ENCODE data around the gene KATNB1.
A peak's percentile ranks its signal among the peaks of the same experiment; 100 is the strongest.

Gene KATNB1

DNA sequence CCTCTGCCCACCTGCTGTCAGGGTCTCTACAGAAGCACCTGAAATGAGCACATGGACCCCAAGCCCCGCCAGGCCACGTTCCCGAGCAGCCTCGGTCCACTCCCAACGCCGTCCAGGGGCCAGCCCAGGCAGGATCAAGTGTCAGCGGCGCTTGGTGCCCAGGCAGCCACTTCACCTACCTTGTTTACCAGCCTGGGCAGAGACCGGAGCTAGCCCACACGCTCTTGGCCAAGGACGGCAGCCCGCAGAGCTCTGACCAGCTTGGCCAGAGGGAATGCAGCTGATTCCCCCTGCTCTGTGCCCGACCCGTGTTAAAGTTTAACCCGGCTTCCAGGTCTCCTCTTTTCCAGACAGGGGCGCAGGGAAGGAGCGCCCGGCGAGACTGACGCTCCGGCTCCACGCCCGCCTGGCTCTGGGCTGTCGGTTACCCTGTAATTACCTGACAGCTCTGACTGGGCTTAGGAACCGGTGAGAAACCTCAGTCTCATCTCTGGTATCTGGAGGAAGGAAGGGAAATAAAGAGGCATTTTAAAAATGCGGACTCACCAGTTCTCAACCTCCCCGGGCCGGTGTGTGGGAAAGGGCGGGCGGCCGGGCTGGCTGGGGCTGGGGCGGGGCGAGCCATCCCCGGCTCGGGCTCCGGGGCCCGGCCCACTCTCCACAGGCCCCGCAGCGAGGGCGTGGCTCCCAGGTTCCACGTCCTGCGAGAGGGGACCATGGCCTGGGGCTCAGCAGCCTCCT, 62.1 kb downstream of the KATNB1 start:
- DNase-seq: no peak

DNA sequence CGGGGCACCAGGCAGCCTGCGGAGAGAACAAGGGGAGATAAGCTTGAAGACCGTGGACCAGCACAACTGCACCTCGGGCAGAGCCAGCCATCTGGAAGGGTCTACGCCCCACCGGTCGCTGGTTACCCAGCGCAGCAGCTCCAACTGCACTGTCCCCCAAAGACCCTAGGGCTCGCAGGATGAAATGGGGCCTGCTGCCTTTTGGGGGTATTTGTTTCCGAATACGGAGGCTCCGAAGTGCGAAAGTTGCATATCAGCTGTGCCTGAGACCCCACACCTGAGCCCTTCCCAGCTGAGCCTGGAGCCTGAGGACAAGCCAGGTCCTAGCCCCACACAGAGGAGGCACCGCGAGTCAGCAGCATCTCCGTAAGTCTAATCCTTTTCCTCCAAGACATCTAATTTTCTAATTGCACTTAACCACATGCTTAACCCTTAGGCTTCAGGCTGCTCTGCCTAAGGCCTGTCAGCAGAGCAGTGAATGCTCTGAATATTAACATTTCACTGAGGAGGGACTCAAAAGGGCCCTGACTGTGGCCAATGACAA, 62.8 kb downstream of the KATNB1 start:
- DNase-seq: no peak

DNA sequence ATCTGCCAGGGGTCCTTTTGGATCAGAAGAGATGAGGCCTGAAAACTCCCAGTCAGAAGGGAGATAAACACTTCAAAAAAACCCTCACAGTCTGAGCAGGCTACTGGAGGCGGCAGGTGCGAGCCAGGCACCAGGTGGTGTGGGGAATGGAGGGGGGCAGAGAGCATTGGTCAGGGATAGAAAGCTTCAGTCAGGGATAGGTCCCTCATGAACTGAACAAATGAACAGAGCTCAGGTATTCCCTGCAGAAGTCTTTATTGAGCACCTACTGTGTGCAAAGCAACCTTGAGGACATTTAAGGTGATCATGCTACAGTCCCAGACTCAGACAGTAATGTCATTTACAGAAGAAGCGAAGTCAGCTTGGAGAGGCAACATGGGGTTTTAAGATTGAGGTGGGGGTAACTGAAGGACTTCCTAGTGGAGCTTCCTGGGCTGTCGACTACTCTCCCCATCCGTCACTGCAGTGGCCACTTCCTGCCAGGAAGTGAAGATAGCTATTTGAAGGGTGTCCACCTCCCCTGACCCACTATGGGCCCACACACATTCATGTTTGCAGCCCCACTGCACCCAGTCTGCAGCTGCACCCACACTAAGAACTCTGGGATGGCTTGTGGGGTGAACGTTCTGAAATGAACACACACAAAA, 63.5 kb downstream of the KATNB1 start:
- no peak for DNase-seq

DNA sequence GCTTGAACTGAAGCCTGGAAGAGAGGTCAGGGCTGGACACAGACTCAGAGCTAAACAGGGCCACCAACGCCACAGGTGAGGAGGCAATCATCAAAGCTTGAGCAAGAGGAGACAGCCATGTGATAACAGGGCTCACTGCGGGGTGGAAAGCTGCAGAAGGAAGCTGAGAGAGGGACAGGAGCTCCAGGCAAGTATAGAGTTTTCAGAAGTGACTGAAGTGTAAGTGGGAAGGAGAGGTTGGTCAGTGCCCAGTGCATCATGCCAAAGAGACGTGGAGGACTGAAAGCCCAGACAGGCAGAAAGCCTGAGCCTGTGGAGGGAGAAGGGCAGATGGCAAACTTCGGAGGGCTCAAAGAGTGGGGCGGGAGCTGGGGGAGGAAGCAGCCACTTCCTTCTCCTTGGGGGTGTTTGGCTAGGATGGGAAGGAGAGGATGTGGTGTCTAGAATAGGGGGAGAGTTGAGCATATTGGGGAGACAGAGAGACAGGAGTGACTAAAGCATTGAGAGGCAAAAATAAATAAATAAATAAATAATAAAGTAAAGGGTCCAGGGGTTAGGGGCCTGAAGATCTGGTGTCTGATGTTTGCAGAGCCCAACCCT, 64.1 kb downstream of the KATNB1 start:
- DNase-seq: no peak

DNA sequence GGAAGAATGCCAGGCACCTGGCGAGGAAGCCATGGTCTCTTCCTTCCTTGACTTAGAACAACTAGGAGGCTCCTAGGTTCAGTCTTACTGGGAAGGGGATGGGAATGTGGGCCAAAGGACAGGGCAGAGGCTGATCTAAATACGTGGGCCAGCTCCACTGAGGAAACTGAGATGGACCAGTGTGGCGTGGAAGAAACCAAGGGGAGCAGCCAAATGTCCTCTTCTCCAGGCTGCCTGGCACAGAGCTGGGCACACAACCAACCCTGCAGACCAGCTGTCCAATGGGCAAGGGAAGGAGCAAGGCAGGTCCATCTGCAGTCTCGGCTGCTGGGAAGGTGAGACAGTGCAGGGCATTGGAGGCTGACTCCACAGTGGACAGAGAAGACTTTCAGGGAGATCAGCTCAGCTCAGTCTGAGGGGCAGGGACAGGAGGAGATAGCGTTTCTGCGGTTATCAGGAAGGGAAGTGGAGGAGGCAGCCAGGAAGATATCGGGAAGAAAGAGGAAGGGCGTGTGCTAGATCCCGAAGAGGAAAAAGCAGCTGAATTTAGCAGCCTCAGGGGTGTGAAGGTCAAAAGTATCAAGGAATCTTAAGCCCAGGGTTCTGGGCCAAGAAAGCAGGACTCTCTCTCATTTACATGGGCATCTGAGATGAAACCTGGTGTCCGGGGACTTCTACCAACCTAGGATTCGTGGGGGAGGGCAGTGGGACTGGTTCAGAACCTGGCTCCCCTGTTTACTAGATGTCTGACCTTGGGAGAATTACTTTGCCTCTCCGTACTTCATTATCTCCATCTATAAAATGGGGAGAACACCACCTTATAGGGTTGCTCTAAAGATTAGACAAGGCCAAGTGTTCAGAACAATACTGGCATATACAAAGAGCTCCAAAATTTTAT, 64.9 kb downstream of the KATNB1 start:
- no peak for DNase-seq

DNA sequence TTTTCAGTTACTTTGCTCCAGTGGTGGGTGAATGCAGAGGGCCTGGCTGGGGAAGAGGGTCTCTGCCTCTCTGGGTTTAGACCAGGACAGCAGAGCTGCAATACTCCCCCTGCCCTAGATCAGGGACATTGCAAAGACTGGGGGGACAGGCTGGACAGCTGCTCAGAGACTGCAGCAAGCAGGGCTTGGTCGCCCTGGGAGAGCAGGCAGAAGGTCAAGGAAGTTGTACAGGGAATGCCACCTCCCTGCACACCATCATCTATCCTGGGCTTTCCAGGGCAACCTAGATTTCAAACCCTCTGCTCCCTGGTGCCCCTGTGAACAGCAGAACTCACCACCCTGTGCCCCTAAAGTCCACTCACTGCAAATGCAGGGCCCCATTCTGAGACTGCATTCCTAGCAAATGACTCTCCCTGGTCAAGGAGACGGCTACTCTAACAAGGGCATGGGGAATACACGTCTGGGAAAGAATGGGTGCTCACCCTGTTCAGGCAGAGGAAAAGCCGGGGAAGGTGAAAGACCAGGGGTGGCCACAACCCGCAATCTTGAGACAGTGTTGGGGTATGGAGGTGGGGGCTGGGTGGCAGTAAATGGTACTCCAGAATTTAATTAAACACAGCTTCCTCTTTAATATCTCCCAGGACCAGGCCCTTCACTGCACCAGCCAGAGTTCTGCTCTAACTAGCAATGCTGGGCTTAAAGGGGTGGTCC, 65.7 kb downstream of the KATNB1 start:
- no peak for DNase-seq

DNA sequence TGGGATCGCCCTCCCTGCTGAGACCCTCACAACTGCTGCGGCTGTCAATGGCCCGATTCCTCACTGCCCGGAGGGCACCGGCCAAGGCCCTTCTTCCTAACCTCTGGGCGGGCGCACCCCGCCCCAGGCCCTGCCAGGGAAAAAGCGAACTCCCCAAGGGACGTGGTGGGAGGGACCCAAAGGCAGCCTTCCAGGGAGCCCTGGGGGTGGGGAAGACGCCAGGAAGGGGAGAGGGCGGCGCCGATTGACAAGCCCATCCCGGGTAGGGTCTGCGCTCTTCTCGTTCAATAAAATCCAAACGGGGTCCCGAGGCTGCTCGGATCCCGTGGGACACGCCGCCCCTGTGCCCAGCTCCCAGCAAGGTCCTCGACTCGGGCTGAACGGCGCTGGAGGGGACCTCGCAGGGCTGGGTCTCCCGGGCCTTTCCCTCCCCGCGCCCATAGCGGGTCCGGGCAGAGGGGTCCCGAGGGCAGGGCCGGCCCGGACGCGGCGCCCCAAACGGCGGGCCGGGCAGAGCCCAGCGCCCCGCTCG, 66.3 kb downstream of the KATNB1 start:
- no peak for DNase-seq

DNA sequence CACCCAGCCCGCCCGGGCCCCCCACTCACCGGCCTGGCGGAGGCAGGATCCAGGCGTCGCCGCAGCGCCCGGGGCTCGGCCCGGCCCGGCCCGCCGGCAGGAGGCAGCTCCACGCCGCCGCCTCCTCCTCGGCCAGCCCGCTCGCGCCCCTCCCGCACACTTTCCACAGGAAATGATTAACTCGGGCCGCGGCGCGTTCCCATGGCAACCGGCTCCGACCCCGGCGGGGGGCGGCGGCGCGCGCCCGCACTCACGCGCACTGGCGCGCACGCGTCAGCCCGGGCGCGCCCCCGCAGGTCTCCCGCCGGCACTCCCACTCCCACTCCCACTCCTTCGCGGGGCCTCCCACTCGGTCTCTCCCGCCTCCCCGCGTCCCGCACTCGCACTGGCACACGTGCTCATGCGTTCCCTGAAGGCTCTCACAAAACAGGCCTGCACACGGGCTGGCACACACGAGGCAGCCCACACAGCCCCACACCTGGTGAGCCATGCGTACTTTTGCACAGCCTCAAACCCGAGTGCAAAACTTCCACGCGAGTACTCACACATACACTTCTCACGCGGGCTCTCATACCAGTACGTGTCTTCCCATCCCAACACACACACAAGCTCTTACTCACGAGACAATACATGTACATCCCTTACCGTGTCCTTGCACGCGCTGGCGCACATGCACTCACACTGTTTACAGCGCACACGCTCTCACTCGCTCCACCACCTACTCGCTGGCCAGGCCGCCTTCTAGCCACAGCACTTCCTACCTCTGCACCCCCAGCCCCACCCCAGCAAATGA, 67.0 kb downstream of the KATNB1 start, which contains the start of gene KIFC3:
Gene KIFC3, minus strand, starts transcription at position 151 of the 793 bp plus-strand sequence. CDS start 4,248 bp downstream, outside the sequence.
- peak; percentile 70 for DNase-seq

DNA sequence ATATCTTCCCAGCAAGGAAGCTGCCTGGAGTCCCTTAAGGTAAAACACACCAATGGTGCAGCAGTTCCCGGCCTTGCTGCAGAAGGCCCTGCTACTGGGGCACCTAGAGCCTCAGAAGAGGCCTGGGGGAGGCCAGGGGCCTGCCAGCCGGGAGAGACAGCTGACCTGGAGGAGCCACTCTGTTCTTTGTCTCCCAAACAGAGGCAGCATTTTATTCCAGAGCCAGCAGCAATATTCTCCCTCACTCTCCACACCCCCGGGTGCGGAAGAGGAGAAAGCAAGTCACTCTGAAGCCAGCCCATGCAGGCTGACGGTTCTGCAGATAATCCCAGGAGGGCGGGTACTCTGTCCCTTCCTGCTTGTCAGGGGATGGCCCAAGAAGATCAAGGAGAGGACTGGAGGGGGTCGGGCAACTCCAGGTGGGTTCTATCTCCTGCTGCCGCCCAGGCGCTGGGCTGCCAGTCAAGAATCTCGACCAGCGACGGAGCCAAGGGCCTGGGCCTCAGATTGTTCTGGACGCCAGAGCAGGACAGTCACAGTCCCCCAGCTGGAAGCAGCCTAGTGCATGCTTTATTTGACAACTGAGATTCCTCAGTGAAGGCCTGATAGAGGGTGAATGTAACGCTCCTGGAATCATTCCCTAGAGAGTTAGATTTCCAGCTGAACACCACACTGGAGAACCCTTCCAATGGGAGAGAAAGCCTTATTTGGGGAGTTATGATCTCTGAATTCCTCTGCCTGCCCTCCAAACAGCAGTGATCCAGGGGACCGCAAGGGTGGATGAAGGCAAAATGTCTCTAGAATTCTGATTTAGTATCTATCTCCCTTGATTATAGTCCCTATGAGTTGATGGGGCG, 67.8 kb downstream of the KATNB1 start:
- DNase-seq: no peak

DNA sequence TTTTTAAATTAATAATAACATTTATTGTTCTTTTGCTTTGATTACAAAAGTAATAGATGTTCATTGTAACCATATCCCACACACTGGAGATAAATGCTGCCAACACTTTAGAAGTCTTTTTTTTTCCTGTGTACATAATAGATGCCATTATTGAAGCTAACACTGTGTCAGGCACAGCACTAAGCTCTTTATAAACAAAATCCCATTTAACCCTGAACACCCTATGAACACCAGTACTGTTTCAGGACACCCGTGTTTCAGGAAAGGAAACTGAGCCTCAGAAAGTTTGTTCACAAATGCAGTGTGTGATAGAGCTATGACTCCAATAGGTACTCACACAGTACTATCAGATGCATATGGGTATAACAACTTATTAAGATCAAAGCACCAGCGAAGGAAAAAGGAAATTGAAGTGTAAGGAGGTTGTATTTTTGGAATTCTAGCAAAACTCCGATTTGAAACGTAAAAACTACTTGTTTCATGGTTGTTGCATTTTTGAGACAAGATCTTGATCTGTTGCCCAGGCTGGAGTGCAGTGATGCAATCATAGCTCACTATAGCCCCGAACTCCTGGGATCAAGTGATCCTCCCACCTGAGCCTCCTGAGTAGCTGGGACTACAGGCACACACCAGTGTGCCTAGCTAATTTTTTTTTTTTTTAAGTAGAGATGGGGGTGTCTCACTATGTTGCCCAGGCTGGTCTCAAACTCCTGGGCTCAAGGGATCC, 68.7 kb downstream of the KATNB1 start:
- DNase-seq: no peak

DNA sequence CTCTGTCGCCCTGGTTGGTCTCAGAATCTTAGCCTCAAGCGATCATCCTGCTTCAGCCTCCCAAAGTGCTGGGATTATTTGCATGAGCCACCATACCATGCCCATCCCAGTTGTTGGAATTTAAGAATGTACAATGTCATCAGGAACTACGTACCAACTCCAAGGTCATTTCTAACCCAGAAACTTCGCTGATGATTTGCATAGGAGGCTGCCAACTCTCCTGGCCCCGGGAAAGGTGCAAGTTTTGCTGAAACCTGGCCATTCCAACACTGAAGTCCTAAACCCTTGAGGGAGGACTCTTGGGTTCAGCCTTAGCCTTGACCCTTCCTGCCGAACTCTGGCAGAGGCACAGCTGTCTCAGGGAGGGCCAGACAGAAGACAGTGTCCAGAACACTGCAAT, 69.6 kb downstream of the KATNB1 start:
- DNase-seq: no peak

Measured in stimulated activated CD4-positive, alpha-beta T cell treated with anti-CD3 and anti-CD28 coated beads, Interleukin-4, amount 100 ng/mL, for 1 hour (primary cell).